HCT116 (cell line): ENCODE data around the gene LMX1A.

Source experiments
- EZH2 ChIP-seq: fragments of 200-600 bp; sonication (generic); IDR thresholded peaks from 2 replicates; pipeline ENCODE4 v1.6.1; 2017; ENCODE audit warnings: antibody characterized with exemption, mixed run types
- TCF7L2 ChIP-seq: IDR thresholded peaks from 2 replicates; pipeline ENCODE4 v1.7.0; 2011; ENCODE audit warnings: borderline replicate concordance, inconsistent platforms; ENCODE audit not compliant: insufficient read depth, insufficient read length; ENCODE audit errors: extremely low read depth
- TF ChIP-seq, protein P1 (sequence below), 3 experiments: fragments of 200-600 bp in 1 of 3; sonication (generic) in 1 of 3; IDR thresholded peaks in 2 of 3; conservative IDR thresholded peaks in 1 of 3; 2 replicates each; pipeline ENCODE4 v1.5.1; 2012 to 2017; ENCODE audit warnings: low read depth in 2 of 3, low read length in 2 of 3, antibody characterized with exemption in 1 of 3, borderline replicate concordance in 1 of 3, control low read depth in 1 of 3, mild to moderate bottlenecking in 1 of 3, mixed read lengths in 1 of 3, mixed run types in 1 of 3, moderate library complexity in 1 of 3; ENCODE audit not compliant: insufficient read depth in 1 of 3
- TF ChIP-seq, protein P2 (sequence below): IDR thresholded peaks from 2 replicates; pipeline ENCODE4 v1.6.1; 2012

DNA sequence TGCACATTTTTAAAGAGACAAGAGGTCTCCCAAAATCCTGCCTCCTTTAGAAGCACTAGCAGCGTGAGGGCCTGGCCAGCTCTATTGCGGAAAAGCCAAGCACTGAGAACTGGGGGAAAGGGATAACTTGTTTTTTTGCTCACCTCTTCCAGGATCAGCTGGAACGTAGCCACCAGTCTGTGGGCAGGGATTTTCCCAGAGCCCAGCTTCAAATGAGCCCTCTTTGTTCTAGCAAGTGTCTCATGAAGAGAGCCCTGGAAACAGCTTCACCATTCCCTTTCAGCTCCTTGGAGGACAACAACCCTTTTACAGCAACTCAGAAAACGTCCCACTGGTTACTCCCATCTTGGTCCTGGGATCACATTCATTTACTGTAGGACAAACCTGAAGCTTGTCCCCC, 195.4 kb downstream of the LMX1A start:
- TF ChIP-seq, protein P1, sequence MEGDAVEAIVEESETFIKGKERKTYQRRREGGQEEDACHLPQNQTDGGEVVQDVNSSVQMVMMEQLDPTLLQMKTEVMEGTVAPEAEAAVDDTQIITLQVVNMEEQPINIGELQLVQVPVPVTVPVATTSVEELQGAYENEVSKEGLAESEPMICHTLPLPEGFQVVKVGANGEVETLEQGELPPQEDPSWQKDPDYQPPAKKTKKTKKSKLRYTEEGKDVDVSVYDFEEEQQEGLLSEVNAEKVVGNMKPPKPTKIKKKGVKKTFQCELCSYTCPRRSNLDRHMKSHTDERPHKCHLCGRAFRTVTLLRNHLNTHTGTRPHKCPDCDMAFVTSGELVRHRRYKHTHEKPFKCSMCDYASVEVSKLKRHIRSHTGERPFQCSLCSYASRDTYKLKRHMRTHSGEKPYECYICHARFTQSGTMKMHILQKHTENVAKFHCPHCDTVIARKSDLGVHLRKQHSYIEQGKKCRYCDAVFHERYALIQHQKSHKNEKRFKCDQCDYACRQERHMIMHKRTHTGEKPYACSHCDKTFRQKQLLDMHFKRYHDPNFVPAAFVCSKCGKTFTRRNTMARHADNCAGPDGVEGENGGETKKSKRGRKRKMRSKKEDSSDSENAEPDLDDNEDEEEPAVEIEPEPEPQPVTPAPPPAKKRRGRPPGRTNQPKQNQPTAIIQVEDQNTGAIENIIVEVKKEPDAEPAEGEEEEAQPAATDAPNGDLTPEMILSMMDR (IDR thresholded peaks at IDR 0.05 in 2 of 3, conservative IDR thresholded peaks at IDR 0.05 in 1 of 3; ENCODE audit: borderline replicate concordance in 1 of 3, insufficient read depth in 1 of 3, low read depth in 2 of 3, low read length in 2 of 3), result no peak
- TF ChIP-seq, protein P2, sequence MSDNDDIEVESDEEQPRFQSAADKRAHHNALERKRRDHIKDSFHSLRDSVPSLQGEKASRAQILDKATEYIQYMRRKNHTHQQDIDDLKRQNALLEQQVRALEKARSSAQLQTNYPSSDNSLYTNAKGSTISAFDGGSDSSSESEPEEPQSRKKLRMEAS, result no peak
- TF ChIP-seq EZH2 (no peak), TCF7L2 (no peak)
